Mononuclear cell (primary cell): Measurements from ENCODE around the gene RABGAP1L. TPM values are rescaled to one million over a fixed set of nuclear protein-coding genes. Genes with fewer than 3 reads are reported as not detected.
"Not testable (repeated sequence)": the region's sequence is repeated elsewhere in the genome, so short reads cannot be mapped to it uniquely, and the experiment has no call there.

Experiments used
- H3K27me3 ChIP-seq: 2 replicates; pipeline ENCODE4 v1.6.0; 2011; ENCODE audit warnings: low read length, control low read depth; ENCODE audit not compliant: insufficient read depth
- H3K4me1 ChIP-seq: 2 replicates; pipeline ENCODE4 v1.5.1; 2011; ENCODE audit warnings: mild to moderate bottlenecking, low read length, control low read depth; ENCODE audit not compliant: insufficient read depth
- H3K4me3 ChIP-seq: 2 replicates; pipeline ENCODE4 v1.5.1; 2011; ENCODE audit warnings: mild to moderate bottlenecking, low read length, moderate library complexity
- H3K9me3 ChIP-seq: 2 replicates; pipeline ENCODE4 v1.5.1; 2011; ENCODE audit warnings: low read depth, mild to moderate bottlenecking, control low read depth, low read length
- total RNA-seq: library from RNA; depleted of rRNA; stranded (reverse); fragments of >200 nt; gene quantifications from one replicate; pipeline ENCODE4 v1.2.3, GENCODE V29; 2012

Gene RABGAP1L
- 98.3 TPM for total RNA-seq

DNA sequence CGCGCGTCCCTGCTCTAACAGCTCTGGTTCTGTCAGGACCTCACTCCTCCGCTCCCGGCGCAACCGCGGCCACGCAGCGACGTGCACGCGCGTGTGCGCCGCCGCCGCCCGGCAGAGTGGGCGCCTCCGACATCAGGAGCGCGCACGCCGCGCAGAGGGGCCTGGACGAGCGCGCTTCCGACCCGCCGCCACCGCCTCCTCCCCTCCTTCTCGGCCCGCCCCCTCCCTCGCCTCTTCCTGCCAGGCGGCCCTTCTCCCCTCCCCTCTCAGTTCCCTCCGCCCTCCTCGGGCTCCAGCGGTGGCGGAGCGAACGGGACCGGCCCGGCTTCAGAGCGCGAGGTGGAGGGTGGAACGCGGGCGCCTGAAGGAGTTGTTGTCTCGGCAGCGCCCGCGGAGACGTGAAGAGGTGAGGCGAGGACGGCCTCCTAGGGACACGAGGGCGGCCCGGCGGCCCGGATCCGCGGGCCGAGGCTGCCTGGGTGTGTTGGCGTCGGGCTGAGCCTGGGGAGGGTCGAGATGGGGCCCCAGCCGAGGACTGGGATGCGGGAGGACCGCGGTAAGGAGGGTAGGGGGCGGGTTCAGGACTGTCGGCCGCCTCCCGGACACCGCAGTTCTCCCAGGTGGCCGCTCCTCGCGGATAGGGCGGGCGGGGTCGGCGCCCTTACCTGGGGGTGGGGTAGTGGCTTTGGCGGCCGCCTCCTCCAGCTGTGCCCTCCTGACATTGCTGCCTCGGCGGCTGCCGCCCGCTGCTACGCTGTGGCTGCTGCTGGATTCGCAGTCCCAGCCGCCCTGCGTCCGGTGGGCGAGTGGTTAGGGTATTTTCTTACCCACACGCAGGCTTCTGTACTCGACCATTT, at the start of gene RABGAP1L:
TSS of gene RABGAP1L (plus strand) at position 269 of the 857 bp plus-strand sequence.
- peaks cover 24% of the 10 kb centered on the region for H3K4me1 ChIP-seq
- H3K4me3 ChIP-seq, result peak within 1 kb of the TSS; percentile 91

DNA sequence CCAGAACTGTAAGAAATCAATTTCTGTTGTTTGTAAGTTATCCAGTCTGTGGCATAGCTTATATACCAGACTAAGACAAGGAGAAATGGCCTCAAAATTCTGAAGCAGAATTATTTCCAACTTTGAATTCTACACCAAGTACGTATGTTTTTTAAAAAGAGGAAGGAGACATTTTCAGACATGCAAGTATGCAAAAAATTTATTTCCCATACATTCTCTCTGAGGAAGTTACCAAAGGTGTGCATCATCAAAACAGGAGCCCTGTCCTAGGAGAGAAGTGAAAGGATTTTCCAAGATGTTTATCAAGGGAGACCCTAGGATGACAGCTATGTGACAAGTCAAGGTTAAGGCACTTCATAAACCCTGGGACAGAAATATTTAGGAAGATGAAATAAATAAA, 49.3 kb upstream of the RABGAP1L start:
- H3K27me3 ChIP-seq, result no peaks in the 10 kb centered on the region
- no peaks in the 10 kb centered on the region for H3K9me3 ChIP-seq
- no peaks in the 10 kb centered on the region for H3K4me1 ChIP-seq
- no peak overlapping the region for H3K4me3 ChIP-seq

More for the DNA sequence above, at the start of gene RABGAP1L:
- no peaks in the 10 kb centered on the region for H3K9me3 ChIP-seq
- no peaks in the 10 kb centered on the region for H3K27me3 ChIP-seq

DNA sequence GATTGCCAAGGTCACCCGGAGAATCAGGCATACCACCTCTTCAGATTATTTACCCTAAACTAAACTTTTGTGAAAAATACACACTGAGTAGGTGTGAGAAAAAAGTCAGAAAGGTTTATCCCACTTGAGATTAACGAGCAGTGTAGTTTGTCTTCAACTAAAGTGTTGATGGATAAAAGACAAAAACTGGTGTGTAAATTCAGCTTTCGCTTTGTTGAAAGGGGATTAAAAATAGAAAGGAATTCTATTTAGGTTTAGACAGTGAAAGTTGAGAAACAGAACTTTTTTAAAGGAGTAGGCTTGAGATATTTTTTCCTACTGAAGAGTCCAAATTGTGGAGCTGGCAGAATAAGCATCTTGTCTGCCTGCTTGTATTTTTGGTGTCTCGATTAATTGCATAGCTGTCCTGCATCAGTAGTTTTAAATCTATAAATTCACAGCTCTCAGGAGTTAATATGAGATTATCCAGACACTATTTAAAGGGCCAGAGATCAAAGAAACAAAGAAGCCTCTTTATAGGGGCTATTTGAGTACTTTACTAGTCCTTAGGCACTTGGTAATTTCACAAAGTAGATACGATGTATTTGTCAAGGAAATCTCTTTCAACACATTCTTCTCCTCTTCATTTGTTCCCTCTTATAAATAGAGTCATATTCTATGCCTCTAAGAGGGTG, 46.7 kb upstream of the RABGAP1L start:
- H3K4me1 ChIP-seq, result no peaks in the 10 kb centered on the region
- H3K4me3 ChIP-seq, result no peak overlapping the region
- no peaks in the 10 kb centered on the region for H3K9me3 ChIP-seq
- H3K27me3 ChIP-seq, result no peaks in the 10 kb centered on the region

DNA sequence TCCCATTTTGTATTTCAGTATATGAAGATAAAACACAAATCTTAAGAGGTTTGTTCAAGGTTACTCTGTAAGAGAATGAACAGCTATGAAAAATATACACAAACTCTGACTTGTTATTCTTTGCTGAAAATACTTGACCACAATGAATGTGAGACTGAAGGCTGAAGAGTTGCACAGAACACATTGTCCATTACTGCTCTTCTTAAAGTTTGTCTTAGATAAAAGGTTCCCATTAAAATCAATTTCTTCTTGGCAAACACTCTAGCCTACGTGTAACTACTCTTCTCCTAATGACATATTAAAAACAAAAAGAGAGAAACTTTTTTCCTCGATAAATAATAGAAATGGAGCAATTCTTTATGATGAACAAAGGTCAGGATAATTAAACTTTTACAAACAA, 45.2 kb upstream of the RABGAP1L start:
- no peaks in the 10 kb centered on the region for H3K4me1 ChIP-seq
- no peaks in the 10 kb centered on the region for H3K27me3 ChIP-seq
- no peak overlapping the region for H3K4me3 ChIP-seq
- no peaks in the 10 kb centered on the region for H3K9me3 ChIP-seq

DNA sequence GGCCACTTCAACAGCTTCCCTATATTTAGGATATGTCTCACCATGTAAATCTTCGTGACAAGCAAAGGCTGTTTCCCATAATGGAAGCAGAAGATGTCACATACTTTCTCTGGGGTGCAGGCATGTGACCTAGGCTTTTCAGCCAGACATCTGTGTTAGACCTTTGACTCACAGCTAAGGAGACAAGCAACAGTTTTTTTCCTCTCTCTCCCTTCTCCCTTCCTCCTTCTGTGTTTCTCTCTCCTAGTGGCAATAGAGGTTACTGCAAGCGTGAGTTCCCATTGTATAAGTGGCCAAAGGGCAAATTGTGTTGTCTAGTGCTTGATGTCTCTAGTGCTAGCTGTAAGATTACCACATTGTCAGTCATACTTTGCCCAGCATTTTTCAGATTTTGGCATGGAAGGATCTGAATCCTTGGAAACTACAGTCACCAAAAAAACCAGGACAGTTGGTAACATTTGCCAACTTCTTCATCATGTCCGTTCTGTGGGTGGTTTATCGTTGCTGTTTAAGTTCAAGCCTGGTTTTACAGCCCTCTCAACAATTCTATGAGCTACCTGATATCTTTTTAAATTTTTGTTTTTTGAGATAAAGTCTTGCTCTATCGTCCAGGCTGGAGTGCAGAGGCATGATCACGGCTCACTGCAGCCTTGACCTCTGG, 44.4 kb upstream of the RABGAP1L start:
- Histone ChIP-seq H3K4me1 (no peaks in the 10 kb centered on the region), H3K4me3 (no peak overlapping the region), H3K27me3 (no peaks in the 10 kb centered on the region), H3K9me3 (no peaks in the 10 kb centered on the region)

- no peaks in the 10 kb centered on the region for H3K9me3 ChIP-seq
- no peak overlapping the region for H3K4me3 ChIP-seq
- no peaks in the 10 kb centered on the region for H3K4me1 ChIP-seq
- H3K27me3 ChIP-seq, result no peaks in the 10 kb centered on the region
Measured at GRCh38 chr1:174116042-174116441, 43.3 kb upstream of the RABGAP1L start.

- H3K27me3 ChIP-seq, result no peaks in the 10 kb centered on the region
- no peaks in the 10 kb centered on the region for H3K9me3 ChIP-seq
- no peak overlapping the region for H3K4me3 ChIP-seq
- H3K4me1 ChIP-seq, result no peaks in the 10 kb centered on the region
Measured at GRCh38 chr1:174118751-174119150, 40.6 kb upstream of the RABGAP1L start.

- not testable (repeated sequence) for H3K4me3 ChIP-seq, H3K9me3 ChIP-seq, H3K27me3 ChIP-seq, H3K4me1 ChIP-seq
Measured at GRCh38 chr1:174122318-174122717, 37.0 kb upstream of the RABGAP1L start.

DNA sequence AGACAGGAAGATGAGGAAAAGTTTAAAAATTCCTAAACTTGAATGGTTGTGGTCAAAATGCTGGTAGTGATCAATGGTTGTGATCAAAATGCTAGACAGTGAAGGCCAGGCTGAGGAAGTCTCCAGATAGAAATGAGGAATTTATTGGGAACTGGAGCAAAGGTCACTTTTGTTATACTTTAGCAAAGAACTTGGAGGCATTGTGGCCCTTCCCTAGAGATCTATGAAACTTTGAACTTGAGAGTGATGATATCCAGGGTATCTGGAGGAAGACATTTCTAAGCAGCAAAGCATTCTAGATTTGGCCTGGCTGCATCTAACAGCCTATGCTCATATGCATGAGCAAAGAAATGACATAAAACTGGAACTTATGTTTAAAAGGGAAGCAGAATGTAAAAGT, 35.5 kb upstream of the RABGAP1L start:
- Histone ChIP-seq H3K9me3 (no peaks in the 10 kb centered on the region), H3K27me3 (no peaks in the 10 kb centered on the region), H3K4me1 (no peaks in the 10 kb centered on the region), H3K4me3 (no peak overlapping the region)

DNA sequence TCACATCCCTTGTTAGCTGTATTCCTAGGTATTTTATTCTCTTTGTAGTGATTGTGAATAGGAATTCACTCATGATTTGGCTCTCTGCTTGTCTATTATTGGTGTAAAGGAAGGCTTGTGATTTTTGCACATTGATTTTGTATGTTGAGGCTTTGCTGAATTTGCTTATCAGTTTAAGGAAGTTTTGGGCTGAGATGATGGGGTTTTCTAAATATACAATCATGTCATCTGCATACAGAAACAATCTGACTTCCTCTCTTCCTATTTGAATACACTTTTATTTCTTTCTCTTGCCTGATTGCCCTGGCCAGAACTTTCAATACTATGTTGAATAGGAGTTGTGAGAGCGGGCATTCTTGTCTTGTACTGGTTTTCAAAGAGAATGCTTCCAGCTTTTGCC, 32.1 kb upstream of the RABGAP1L start:
- not testable (repeated sequence) for H3K27me3 ChIP-seq, H3K4me1 ChIP-seq, H3K9me3 ChIP-seq, H3K4me3 ChIP-seq

DNA sequence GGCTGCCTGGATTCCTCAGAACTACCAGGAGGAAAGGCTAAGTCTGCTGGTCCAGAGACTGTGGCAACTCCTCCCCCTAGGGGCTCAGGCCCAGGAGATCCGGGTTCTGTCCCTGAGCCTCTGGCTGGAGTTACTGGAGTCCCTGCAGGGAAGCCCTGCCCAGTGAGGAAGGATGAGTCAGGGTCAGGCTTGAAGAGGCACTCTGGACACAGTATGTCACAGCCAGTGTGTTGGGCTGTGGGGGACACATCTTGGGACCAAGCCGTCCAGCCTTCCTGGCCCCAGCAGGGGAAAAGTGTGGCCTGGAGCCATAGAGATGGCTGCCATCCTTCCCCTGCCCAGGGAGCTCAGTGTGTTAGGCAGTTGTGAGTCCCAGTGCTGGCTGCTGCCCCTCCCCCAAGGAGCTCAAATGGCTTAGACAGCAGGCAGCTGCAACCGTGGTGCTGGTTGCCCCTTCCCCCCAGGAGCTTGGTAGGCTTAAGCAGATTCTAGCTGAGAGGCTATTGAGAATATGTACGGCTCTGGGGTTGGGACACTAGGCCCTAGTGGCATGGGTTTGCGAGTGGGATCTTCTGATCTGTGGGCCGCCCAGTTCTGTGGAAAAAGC, 28.2 kb upstream of the RABGAP1L start:
- no peaks in the 10 kb centered on the region for H3K27me3 ChIP-seq
- no peaks in the 10 kb centered on the region for H3K4me1 ChIP-seq
- H3K4me3 ChIP-seq, result no peak overlapping the region
- no peaks in the 10 kb centered on the region for H3K9me3 ChIP-seq

GRCh38 chr1:174134003-174134659, 25.2 kb upstream of the RABGAP1L start:
- no peak overlapping the region for H3K4me3 ChIP-seq
- no peaks in the 10 kb centered on the region for H3K4me1 ChIP-seq
- H3K9me3 ChIP-seq, result no peaks in the 10 kb centered on the region
- H3K27me3 ChIP-seq, result no peaks in the 10 kb centered on the region

- Histone ChIP-seq H3K27me3 (no peaks in the 10 kb centered on the region), H3K9me3 (no peaks in the 10 kb centered on the region), H3K4me3 (no peak overlapping the region), H3K4me1 (no peaks in the 10 kb centered on the region)
Measured at GRCh38 chr1:174135211-174135610, 24.1 kb upstream of the RABGAP1L start.

DNA sequence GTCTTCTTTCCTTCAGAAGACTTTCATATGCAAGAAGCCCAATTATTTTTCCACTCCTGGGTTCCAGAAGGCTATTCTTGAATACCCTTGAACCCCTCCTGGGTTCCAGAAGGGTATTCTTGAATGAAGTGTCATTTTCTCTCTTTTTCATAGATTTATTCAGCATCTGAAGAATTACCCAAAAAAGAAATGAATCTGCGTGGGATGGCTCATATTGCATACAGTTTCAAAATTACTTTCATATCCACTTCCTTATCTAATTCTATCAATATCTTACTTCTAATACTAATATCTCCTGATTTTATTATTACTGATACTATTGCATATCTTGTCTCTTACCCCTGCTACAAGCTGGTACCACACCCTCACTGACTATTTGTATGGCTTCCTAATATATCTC, 22.6 kb upstream of the RABGAP1L start:
- Histone ChIP-seq H3K9me3 (no peaks in the 10 kb centered on the region), H3K4me3 (no peak overlapping the region), H3K4me1 (no peaks in the 10 kb centered on the region), H3K27me3 (no peaks in the 10 kb centered on the region)

GRCh38 chr1:174142836-174143235, 16.5 kb upstream of the RABGAP1L start:
- Histone ChIP-seq H3K4me3 (no peak overlapping the region), H3K9me3 (no peaks in the 10 kb centered on the region), H3K27me3 (no peaks in the 10 kb centered on the region), H3K4me1 (no peaks in the 10 kb centered on the region)
